ENCODE results near the gene PRKG1.

Gene PRKG1

GRCh38 chr10:51881213-51881612, 806.9 kb downstream of the PRKG1 start:
- no peak for DNase-seq (ENCODE audit: low spot score)

- no peak for DNase-seq (ENCODE audit: low spot score)
These were observed 812.3 kb downstream of the PRKG1 start for GRCh38 chr10:51886438-51887068.

GRCh38 chr10:51888263-51888662, 814.0 kb downstream of the PRKG1 start:
- DNase-seq (ENCODE audit: low spot score), result no peak

- no peak for DNase-seq (ENCODE audit: low spot score)
These were observed 818.0 kb downstream of the PRKG1 start for GRCh38 chr10:51892313-51892712.

GRCh38 chr10:51892965-51893658, 818.8 kb downstream of the PRKG1 start:
- no peak for DNase-seq (ENCODE audit: low spot score)

- DNase-seq (ENCODE audit: low spot score), result no peak
These were observed 820.7 kb downstream of the PRKG1 start for GRCh38 chr10:51894771-51895578.

GRCh38 chr10:51896849-51897248, 822.6 kb downstream of the PRKG1 start:
- no peak for DNase-seq (ENCODE audit: low spot score)

- no peak for DNase-seq (ENCODE audit: low spot score)
These were observed 823.3 kb downstream of the PRKG1 start for GRCh38 chr10:51897560-51897959.

GRCh38 chr10:51900180-51900579, 825.9 kb downstream of the PRKG1 start:
- no peak for DNase-seq (ENCODE audit: low spot score)

- DNase-seq (ENCODE audit: low spot score), result no peak
These were observed 829.4 kb downstream of the PRKG1 start for GRCh38 chr10:51903675-51904074.

GRCh38 chr10:51905032-51905431, 830.7 kb downstream of the PRKG1 start:
- DNase-seq (ENCODE audit: low spot score), result no peak

GRCh38 chr10:51907361-51907760, 833.1 kb downstream of the PRKG1 start:
- DNase-seq (ENCODE audit: low spot score), result no peak

GRCh38 chr10:51910189-51910588, 835.9 kb downstream of the PRKG1 start:
- DNase-seq (ENCODE audit: low spot score), result no peak

GRCh38 chr10:51910596-51910995, 836.3 kb downstream of the PRKG1 start:
- DNase-seq (ENCODE audit: low spot score), result no peak

GRCh38 chr10:51911723-51912122, 837.4 kb downstream of the PRKG1 start:
- DNase-seq (ENCODE audit: low spot score), result no peak

GRCh38 chr10:51915031-51915542, 840.8 kb downstream of the PRKG1 start:
- DNase-seq (ENCODE audit: low spot score), result no peak

GRCh38 chr10:51918440-51918839, 844.2 kb downstream of the PRKG1 start:
- DNase-seq (ENCODE audit: low spot score), result no peak

- DNase-seq (ENCODE audit: low spot score), result no peak
These were observed 844.6 kb downstream of the PRKG1 start for GRCh38 chr10:51918884-51919325.

GRCh38 chr10:51920672-51921071, 846.4 kb downstream of the PRKG1 start:
- DNase-seq (ENCODE audit: low spot score), result no peak

- DNase-seq (ENCODE audit: low spot score), result no peak
These were observed 850.1 kb downstream of the PRKG1 start for GRCh38 chr10:51924359-51924758.

- DNase-seq (ENCODE audit: low spot score), result no peak
These were observed 852.0 kb downstream of the PRKG1 start for GRCh38 chr10:51926337-51926736.

GRCh38 chr10:51928162-51928561, 853.9 kb downstream of the PRKG1 start:
- no peak for DNase-seq (ENCODE audit: low spot score)

GRCh38 chr10:51932530-51932929, 858.2 kb downstream of the PRKG1 start:
- DNase-seq (ENCODE audit: low spot score), result no peak

All from D341Med (cell line).